HepG2 (cell line): ENCODE results near the gene IFT88. TPM values are rescaled to one million over a fixed set of nuclear protein-coding genes. Genes with fewer than 3 reads are reported as not detected.

ENCODE experiments used
- ATAC-seq: fragments of 200-7000 bp; cut with Tn5 transposase; 3 replicates; pipeline ENCODE4 v1.9.1; 2020; ENCODE audit warnings: mild to moderate bottlenecking, moderate library complexity
- BruUV-seq: library from RNA; stranded (reverse); fragments of 400-500 nt; replicated peaks from 2 replicates; lab custom pipeline; 2021; lab: Mats Ljungman, UMichigan
- CTCF ChIA-PET: fragments of 300-600 bp; formaldehyde crosslinking; extraction: SDS; loops from one replicate; lab custom pipeline; 2021; ENCODE audit warnings: low total read pairs, inconsistent platforms, low intra/inter-chr PET ratio; lab: Yijun Ruan, JAX
- POLR2A ChIA-PET: fragments of 350-600 bp; sonication (Branson Sonifier 250); formaldehyde crosslinking; loops from one replicate; lab custom pipeline; 2020; ENCODE audit warnings: antibody characterized with exemption, inconsistent platforms; lab: Yijun Ruan, JAX
- DNase-seq: peaks from one replicate; pipeline ENCODE4 v3.0.0-alpha.2; 2015; ENCODE audit warnings: low spot score
- FAIRE-seq: peaks from 3 replicates; lab custom pipeline; 2011; peaks lifted over from hg19 to GRCh38; lab: Jason Lieb, UNC
- H2AFZ ChIP-seq: one replicate; pipeline ENCODE4 v1.6.1; 2011; ENCODE audit warnings: low read length, inconsistent platforms
- H3K27ac ChIP-seq: fragments of 300-600 bp; 3 replicates; pipeline ENCODE4 v1.8.0; 2011; ENCODE audit warnings: mixed run types, mild to moderate bottlenecking, mixed read lengths, low read length, inconsistent platforms; ENCODE audit not compliant: insufficient read depth; ENCODE audit errors: extremely low read length
- H3K27me3 ChIP-seq, 2 experiments: fragments of 200-600 bp in 1 of 2; 2 replicates in 1 of 2; 3 replicates in 1 of 2; pipeline versions ENCODE4 v1.6.0 to v1.8.0; 2011; ENCODE audit warnings: low read length in 2 of 2, mild to moderate bottlenecking in 2 of 2, moderate library complexity in 2 of 2, inconsistent platforms in 1 of 2; ENCODE audit not compliant: insufficient read depth in 2 of 2, control insufficient read depth in 1 of 2
- H3K36me3 ChIP-seq, 2 experiments: fragments of 200-600 bp in 1 of 2; replicated peaks in 1 of 2; 2 replicates in 1 of 2; 3 replicates in 1 of 2; pipeline versions ENCODE4 v1.5.1 to v1.8.0; 2011; ENCODE audit warnings: low read length in 2 of 2, inconsistent platforms in 1 of 2; ENCODE audit not compliant: insufficient read depth in 2 of 2, control insufficient read depth in 1 of 2
- H3K4me1 ChIP-seq: 2 replicates; pipeline ENCODE4 v1.5.1; 2012; ENCODE audit warnings: low read length, inconsistent platforms; ENCODE audit not compliant: insufficient read depth
- H3K4me2 ChIP-seq: 2 replicates; pipeline ENCODE4 v1.6.0; 2011; ENCODE audit warnings: low read depth, low read length, inconsistent platforms
- H3K4me3 ChIP-seq, 3 experiments: fragments of 200-600 bp in 1 of 3; sonication (generic), shearing (Covaris generic) in 1 of 3; replicated peaks in 1 of 3; 2 replicates each; pipeline ENCODE4 v1.5.1; 2011 to 2016; ENCODE audit warnings: low read length in 3 of 3, inconsistent platforms in 2 of 3, low read depth in 2 of 3, mild to moderate bottlenecking in 2 of 3, control low read depth in 1 of 3, mixed read lengths in 1 of 3; ENCODE audit not compliant: insufficient read depth in 1 of 3
- H3K79me2 ChIP-seq: one replicate; pipeline ENCODE4 v1.6.1; 2011; ENCODE audit warnings: low read length, inconsistent platforms; ENCODE audit not compliant: insufficient read depth
- H3K9ac ChIP-seq: 2 replicates; pipeline ENCODE4 v1.6.0; 2011; ENCODE audit warnings: mild to moderate bottlenecking, low read depth, low read length, inconsistent platforms; ENCODE audit not compliant: insufficient read depth
- H3K9me3 ChIP-seq: 2 replicates; pipeline ENCODE4 v1.5.1; 2012; ENCODE audit warnings: mild to moderate bottlenecking, low read length
- H4K20me1 ChIP-seq: 2 replicates; pipeline ENCODE4 v1.6.0; 2011; ENCODE audit warnings: inconsistent platforms, mild to moderate bottlenecking, low read length, moderate library complexity; ENCODE audit not compliant: insufficient read depth
- GPN1 ChIP-seq: sonication (generic); formaldehyde crosslinking; IDR thresholded peaks from 2 replicates; pipeline ENCODE4 v1.5.1; 2020; ENCODE audit warnings: missing genetic modification reagents, borderline replicate concordance
- KLF15 ChIP-seq: sonication (generic); formaldehyde crosslinking; IDR thresholded peaks from 2 replicates; pipeline ENCODE4 v1.8.1; 2023; ENCODE audit warnings: borderline replicate concordance, mild to moderate bottlenecking, inconsistent platforms, missing genetic modification reagents, mixed read lengths
- MLLT10 ChIP-seq: sonication (generic); formaldehyde crosslinking; IDR thresholded peaks from 2 replicates; pipeline ENCODE4 v1.4.0; 2020; ENCODE audit warnings: missing genetic modification reagents
- NCOR1 ChIP-seq: fragments of 200-600 bp; sonication (generic); IDR thresholded peaks from 2 replicates; pipeline ENCODE4 v1.7.0; 2017; ENCODE audit warnings: antibody characterized with exemption, low read length, borderline replicate concordance
- NRL ChIP-seq: sonication (generic); formaldehyde crosslinking; IDR thresholded peaks from 2 replicates; pipeline ENCODE4 v1.5.0; 2020; ENCODE audit warnings: missing genetic modification reagents, mild to moderate bottlenecking, moderate library complexity, borderline replicate concordance
- POGZ ChIP-seq: sonication (generic); formaldehyde crosslinking; IDR thresholded peaks from 2 replicates; pipeline ENCODE4 v1.4.0; 2020; ENCODE audit warnings: mild to moderate bottlenecking, missing genetic modification reagents
- RNF2 ChIP-seq: fragments of 450-650 bp; conservative IDR thresholded peaks from 2 replicates; pipeline ENCODE4 v1.6.1; 2016; ENCODE audit warnings: low read depth
- SKI ChIP-seq: fragments of 450-650 bp; IDR thresholded peaks from one replicate; pipeline ENCODE4 v1.6.1; 2018; ENCODE audit warnings: mild to moderate bottlenecking; ENCODE audit not compliant: partially characterized antibody
- ZBTB7A ChIP-seq: sonication (generic); formaldehyde crosslinking; IDR thresholded peaks from 2 replicates; pipeline ENCODE4 v1.8.0; 2022; ENCODE audit warnings: mild to moderate bottlenecking, missing genetic modification reagents
- ZC3H13 ChIP-seq: sonication (generic); formaldehyde crosslinking; IDR thresholded peaks from 2 replicates; pipeline ENCODE4 v1.8.1; 2023; ENCODE audit warnings: mild to moderate bottlenecking, missing genetic modification reagents, moderate library complexity
- ZNF224 ChIP-seq: sonication (generic); formaldehyde crosslinking; IDR thresholded peaks from 2 replicates; pipeline ENCODE4 v1.5.0; 2020; ENCODE audit warnings: mild to moderate bottlenecking, missing genetic modification reagents
- ZNF296 ChIP-seq: sonication (generic); formaldehyde crosslinking; conservative IDR thresholded peaks from 2 replicates; pipeline ENCODE4 v1.5.0; 2020; ENCODE audit warnings: mild to moderate bottlenecking, missing genetic modification reagents
- ZNF577 ChIP-seq: sonication (generic); formaldehyde crosslinking; IDR thresholded peaks from 2 replicates; pipeline ENCODE4 v1.4.0; 2020; ENCODE audit warnings: mild to moderate bottlenecking, low read depth, missing genetic modification reagents, borderline replicate concordance
- ZNF614 ChIP-seq: IDR thresholded peaks from 2 replicates; pipeline ENCODE4 v1.6.1; 2018; ENCODE audit warnings: missing biosample characterization, missing genetic modification reagents, inconsistent platforms, borderline replicate concordance
- ZNF788 ChIP-seq: sonication (generic); formaldehyde crosslinking; IDR thresholded peaks from 2 replicates; pipeline ENCODE4 v1.5.0; 2020; ENCODE audit warnings: mild to moderate bottlenecking, missing genetic modification reagents, borderline replicate concordance
- WGBS: methylation state at CpG from one replicate; pipeline ENCODE4 v1.1.6; 2017; ENCODE audit warnings: low lambda C conversion rate; 5-methylcytosine and 5-hydroxymethylcytosine counted together
- in situ Hi-C: cut with HindIII; loops from 2 replicates; pipeline ENCODE4 v1.10.0; 2017; ENCODE audit warnings: low pct_unique_long_range_greater_than_20kb; ENCODE audit not compliant: extremely low pct_ligation_motif_present
- intact Hi-C: fragments of 100-400 bp; cut with micrococcal nuclease; formaldehyde crosslinking; loops from one replicate; pipeline ENCODE4 v1.10.0; 2022; ENCODE audit not compliant: unreplicated experiment
- polyA plus RNA-seq, 8 experiments: library from polyadenylated mRNA; depleted of rRNA in 3 of 8; stranded (reverse) in 7 of 8; unstranded in 1 of 8; fragments of >200 nt; fragmentation: Illumina TruSeq in 4 of 8; extraction: Trizol in 4 of 8; gene quantifications; 2 replicates each; pipeline versions ENCODE4 v1.2.1 to v1.2.3, GENCODE V29; 2011 to 2016; ENCODE audit warnings: low read depth in 4 of 8, missing spikeins in 1 of 8, mixed read lengths in 1 of 8; ENCODE audit not compliant: insufficient read depth in 1 of 8
- total RNA-seq, 5 experiments: library from RNA; depleted of rRNA; stranded (reverse); fragments of >200 nt; fragmentation: Illumina TruSeq; extraction: Trizol; gene quantifications; 2 replicates each; pipeline ENCODE4 v1.2.3, GENCODE V29; 2016; ENCODE audit warnings: low read depth in 1 of 5
- TF ChIP-seq, protein P1 (sequence below): sonication (generic); formaldehyde crosslinking; conservative IDR thresholded peaks from 2 replicates; pipeline ENCODE4 v1.4.0; 2020; ENCODE audit warnings: mild to moderate bottlenecking, missing genetic modification reagents, moderate library complexity
- TF ChIP-seq, protein P2 (sequence below): sonication (generic); formaldehyde crosslinking; IDR thresholded peaks from 2 replicates; pipeline ENCODE4 v1.4.0; 2020; ENCODE audit warnings: missing genetic modification reagents
- TF ChIP-seq, protein P3 (sequence below): sonication (generic); formaldehyde crosslinking; IDR thresholded peaks from 2 replicates; pipeline ENCODE4 v1.8.1; 2023; ENCODE audit warnings: mild to moderate bottlenecking, missing genetic modification reagents
- TF ChIP-seq, protein P4 (sequence below): IDR thresholded peaks from 2 replicates; pipeline ENCODE4 v1.6.1; 2016; ENCODE audit warnings: mild to moderate bottlenecking

Gene IFT88
- total and polyA plus RNA-seq, 2 of the 13 experiments (the other 11 are each of a cell fraction or from before 2014, with no cell fraction given), result 8.4 to 19.9 TPM

DNA sequence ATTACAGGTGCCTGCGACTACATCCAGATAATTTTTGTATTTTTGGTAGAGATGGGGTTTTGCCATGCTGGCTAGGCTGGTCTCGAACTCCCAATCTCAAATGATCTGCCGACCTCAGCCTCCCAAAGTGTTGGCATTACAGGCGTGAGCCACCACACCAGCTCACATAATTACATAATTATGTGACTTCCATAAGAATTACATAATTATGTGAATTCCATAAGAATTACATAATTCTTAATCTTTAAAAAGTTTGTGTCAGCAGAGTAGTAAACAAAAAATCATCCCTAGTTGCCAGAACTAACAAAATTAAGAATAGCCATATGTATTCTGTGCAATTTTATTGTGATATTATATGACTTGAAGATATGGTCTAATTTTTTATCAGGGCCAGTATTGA is 25.6 kb downstream of the IFT88 start:
- intact Hi-C loops, result no loop called here
- in situ Hi-C loops, result no loop called here
- Histone ChIP-seq H2AFZ (no peak overlapping the region), H3K9ac (no peak overlapping the region), H3K4me2 (no peak overlapping the region), H3K9me3 (no peaks in the 10 kb centered on the region), H3K4me1 (no peaks in the 10 kb centered on the region), H3K4me3 (no peak overlapping the region), H3K36me3 (peaks cover 1 to 11% of the 10 kb centered on the region in 2 experiments; a peak in 2 of 5 replicates), H3K27ac (no peak overlapping the region), H4K20me1 (no peaks in the 10 kb centered on the region), H3K27me3 (no peaks in the 10 kb centered on the region), H3K79me2 (no peaks in the 10 kb centered on the region)
- ChIA-PET POLR2A (no interaction called here), CTCF (no interaction called here)
- FAIRE-seq (no peak), ATAC-seq (no peak), DNase-seq (no peak)
- 96% methylated on average over 4 of the region's 4 CpGs for WGBS
- no TSS peak for BruUV-seq
- no peak for TF ChIP-seq NRL (CRISPR knock-in tag)
- TF ChIP-seq ZBTB7A (CRISPR knock-in tag), result no peak
- no peak for TF ChIP-seq ZNF788 (CRISPR knock-in tag)
- TF ChIP-seq, protein P1, sequence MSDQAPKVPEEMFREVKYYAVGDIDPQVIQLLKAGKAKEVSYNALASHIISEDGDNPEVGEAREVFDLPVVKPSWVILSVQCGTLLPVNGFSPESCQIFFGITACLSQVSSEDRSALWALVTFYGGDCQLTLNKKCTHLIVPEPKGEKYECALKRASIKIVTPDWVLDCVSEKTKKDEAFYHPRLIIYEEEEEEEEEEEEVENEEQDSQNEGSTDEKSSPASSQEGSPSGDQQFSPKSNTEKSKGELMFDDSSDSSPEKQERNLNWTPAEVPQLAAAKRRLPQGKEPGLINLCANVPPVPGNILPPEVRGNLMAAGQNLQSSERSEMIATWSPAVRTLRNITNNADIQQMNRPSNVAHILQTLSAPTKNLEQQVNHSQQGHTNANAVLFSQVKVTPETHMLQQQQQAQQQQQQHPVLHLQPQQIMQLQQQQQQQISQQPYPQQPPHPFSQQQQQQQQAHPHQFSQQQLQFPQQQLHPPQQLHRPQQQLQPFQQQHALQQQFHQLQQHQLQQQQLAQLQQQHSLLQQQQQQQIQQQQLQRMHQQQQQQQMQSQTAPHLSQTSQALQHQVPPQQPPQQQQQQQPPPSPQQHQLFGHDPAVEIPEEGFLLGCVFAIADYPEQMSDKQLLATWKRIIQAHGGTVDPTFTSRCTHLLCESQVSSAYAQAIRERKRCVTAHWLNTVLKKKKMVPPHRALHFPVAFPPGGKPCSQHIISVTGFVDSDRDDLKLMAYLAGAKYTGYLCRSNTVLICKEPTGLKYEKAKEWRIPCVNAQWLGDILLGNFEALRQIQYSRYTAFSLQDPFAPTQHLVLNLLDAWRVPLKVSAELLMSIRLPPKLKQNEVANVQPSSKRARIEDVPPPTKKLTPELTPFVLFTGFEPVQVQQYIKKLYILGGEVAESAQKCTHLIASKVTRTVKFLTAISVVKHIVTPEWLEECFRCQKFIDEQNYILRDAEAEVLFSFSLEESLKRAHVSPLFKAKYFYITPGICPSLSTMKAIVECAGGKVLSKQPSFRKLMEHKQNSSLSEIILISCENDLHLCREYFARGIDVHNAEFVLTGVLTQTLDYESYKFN, result no peak
- TF ChIP-seq, protein P2, sequence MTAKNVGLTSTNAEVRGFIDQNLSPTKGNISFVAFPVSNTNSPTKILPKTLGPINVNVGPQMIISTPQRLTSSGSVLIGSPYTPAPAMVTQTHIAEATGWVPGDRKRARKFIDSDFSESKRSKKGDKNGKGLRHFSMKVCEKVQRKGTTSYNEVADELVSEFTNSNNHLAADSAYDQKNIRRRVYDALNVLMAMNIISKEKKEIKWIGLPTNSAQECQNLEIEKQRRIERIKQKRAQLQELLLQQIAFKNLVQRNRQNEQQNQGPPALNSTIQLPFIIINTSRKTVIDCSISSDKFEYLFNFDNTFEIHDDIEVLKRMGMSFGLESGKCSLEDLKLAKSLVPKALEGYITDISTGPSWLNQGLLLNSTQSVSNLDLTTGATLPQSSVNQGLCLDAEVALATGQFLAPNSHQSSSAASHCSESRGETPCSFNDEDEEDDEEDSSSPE (CRISPR knock-in tag), result no peak
- no peak for TF ChIP-seq KLF15
- no peak for TF ChIP-seq ZNF224
- TF ChIP-seq GPN1 (CRISPR knock-in tag), result no peak
- TF ChIP-seq ZC3H13 (CRISPR knock-in tag), result no peak
- TF ChIP-seq, protein P3, sequence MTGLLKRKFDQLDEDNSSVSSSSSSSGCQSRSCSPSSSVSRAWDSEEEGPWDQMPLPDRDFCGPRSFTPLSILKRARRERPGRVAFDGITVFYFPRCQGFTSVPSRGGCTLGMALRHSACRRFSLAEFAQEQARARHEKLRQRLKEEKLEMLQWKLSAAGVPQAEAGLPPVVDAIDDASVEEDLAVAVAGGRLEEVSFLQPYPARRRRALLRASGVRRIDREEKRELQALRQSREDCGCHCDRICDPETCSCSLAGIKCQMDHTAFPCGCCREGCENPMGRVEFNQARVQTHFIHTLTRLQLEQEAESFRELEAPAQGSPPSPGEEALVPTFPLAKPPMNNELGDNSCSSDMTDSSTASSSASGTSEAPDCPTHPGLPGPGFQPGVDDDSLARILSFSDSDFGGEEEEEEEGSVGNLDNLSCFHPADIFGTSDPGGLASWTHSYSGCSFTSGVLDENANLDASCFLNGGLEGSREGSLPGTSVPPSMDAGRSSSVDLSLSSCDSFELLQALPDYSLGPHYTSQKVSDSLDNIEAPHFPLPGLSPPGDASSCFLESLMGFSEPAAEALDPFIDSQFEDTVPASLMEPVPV (CRISPR knock-in tag), result no peak
- TF ChIP-seq, protein P4, sequence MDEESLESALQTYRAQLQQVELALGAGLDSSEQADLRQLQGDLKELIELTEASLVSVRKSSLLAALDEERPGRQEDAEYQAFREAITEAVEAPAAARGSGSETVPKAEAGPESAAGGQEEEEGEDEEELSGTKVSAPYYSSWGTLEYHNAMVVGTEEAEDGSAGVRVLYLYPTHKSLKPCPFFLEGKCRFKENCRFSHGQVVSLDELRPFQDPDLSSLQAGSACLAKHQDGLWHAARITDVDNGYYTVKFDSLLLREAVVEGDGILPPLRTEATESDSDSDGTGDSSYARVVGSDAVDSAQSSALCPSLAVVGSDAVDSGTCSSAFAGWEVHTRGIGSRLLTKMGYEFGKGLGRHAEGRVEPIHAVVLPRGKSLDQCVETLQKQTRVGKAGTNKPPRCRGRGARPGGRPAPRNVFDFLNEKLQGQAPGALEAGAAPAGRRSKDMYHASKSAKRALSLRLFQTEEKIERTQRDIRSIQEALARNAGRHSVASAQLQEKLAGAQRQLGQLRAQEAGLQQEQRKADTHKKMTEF (CRISPR knock-in tag), result no peak
- TF ChIP-seq ZNF296, result no peak
- TF ChIP-seq NCOR1, result no peak
- TF ChIP-seq ZNF614 (CRISPR knock-in tag), result no peak
- TF ChIP-seq MLLT10 (CRISPR knock-in tag), result no peak
- TF ChIP-seq ZNF577 (CRISPR knock-in tag), result no peak
- TF ChIP-seq POGZ (CRISPR knock-in tag), result no peak
- TF ChIP-seq RNF2, result no peak
- TF ChIP-seq SKI, result no peak
